Osteoblast (primary cell): ENCODE measurements around the gene TEX14. TPM values are rescaled to one million over a fixed set of nuclear protein-coding genes. Genes with fewer than 3 reads are reported as not detected.

Source experiments
- DNase-seq: peaks from one replicate; pipeline ENCODE4 v3.0.0; 2011; ENCODE audit warnings: low spot score, mixed read lengths; ENCODE audit not compliant: insufficient read length; ENCODE audit errors: missing footprints
- H2AFZ ChIP-seq: 2 replicates; pipeline ENCODE4 v1.6.0; 2011; ENCODE audit warnings: mild to moderate bottlenecking, low read length
- H3K27ac ChIP-seq: 2 replicates; pipeline ENCODE4 v1.5.1; 2011; ENCODE audit warnings: mild to moderate bottlenecking, low read depth, low read length, moderate library complexity
- H3K27me3 ChIP-seq: 2 replicates; pipeline ENCODE4 v1.6.0; 2012; ENCODE audit warnings: mild to moderate bottlenecking, control low read depth, inconsistent platforms, low read length, moderate library complexity; ENCODE audit not compliant: insufficient read depth
- H3K36me3 ChIP-seq: 2 replicates; pipeline ENCODE4 v1.5.1; 2011; ENCODE audit warnings: mild to moderate bottlenecking, low read length, control low read depth, moderate library complexity; ENCODE audit not compliant: insufficient read depth
- H3K4me1 ChIP-seq: 2 replicates; pipeline ENCODE4 v1.5.1; 2011; ENCODE audit warnings: mild to moderate bottlenecking, low read length, control low read depth, moderate library complexity; ENCODE audit not compliant: insufficient read depth
- H3K4me2 ChIP-seq: 2 replicates; pipeline ENCODE4 v1.6.0; 2011; ENCODE audit warnings: mild to moderate bottlenecking, low read length; ENCODE audit not compliant: insufficient read depth
- H3K4me3 ChIP-seq: fragments of 200-600 bp; sonication (generic); 3 replicates; pipeline ENCODE4 v1.5.1; 2012; ENCODE audit warnings: mild to moderate bottlenecking, low read length, inconsistent platforms; ENCODE audit not compliant: insufficient read depth
- H3K79me2 ChIP-seq: 2 replicates; pipeline ENCODE4 v1.6.0; 2012; ENCODE audit warnings: mild to moderate bottlenecking, low read length, control low read depth, inconsistent platforms; ENCODE audit not compliant: insufficient read depth
- H3K9me3 ChIP-seq: 2 replicates; pipeline ENCODE4 v1.5.1; 2011; ENCODE audit warnings: low read depth, low read length, control low read depth
- H4K20me1 ChIP-seq: 2 replicates; pipeline ENCODE4 v1.6.0; 2012; ENCODE audit warnings: mild to moderate bottlenecking, low read length, control low read depth; ENCODE audit not compliant: insufficient read depth
- CTCF ChIP-seq: IDR thresholded peaks from 2 replicates; pipeline ENCODE4 v1.5.1; 2011; ENCODE audit warnings: mild to moderate bottlenecking, low read depth, low read length, moderate library complexity; ENCODE audit errors: extremely low read depth
- small RNA-seq: library from RNA; depleted of rRNA; stranded (forward); fragments of <200 nt; gene quantifications from one replicate; pipeline ENCODE3, GENCODE V24; 2012
- total RNA-seq: library from RNA; depleted of rRNA; stranded (reverse); fragments of >200 nt; gene quantifications from 2 replicates; pipeline ENCODE4 v1.2.3, GENCODE V29; 2012

Gene TEX14
- total RNA-seq, 1 donor: under 0.01 TPM

- H3K4me1 ChIP-seq: peaks cover 11% of the 10 kb centered on the region
- peaks cover 62% of the 10 kb centered on the region for H3K36me3 ChIP-seq
- peaks cover 9% of the 10 kb centered on the region for H4K20me1 ChIP-seq
Observed at GRCh38 chr17:58508341-58509067, 183.3 kb downstream of the TEX14 start.

GRCh38 chr17:58507123-58507634 is 184.7 kb downstream of the TEX14 start:
- no peak overlapping the region for H2AFZ ChIP-seq
- peaks cover 71% of the 10 kb centered on the region for H3K36me3 ChIP-seq
- H3K4me2 ChIP-seq: no peak overlapping the region
- H3K79me2 ChIP-seq: no peaks in the 10 kb centered on the region
- H3K27ac ChIP-seq: peak overlapping the region; percentile 48
- no peak for TF ChIP-seq CTCF
- DNase-seq: peak; percentile 83
- H3K9me3 ChIP-seq: no peaks in the 10 kb centered on the region
- peaks cover under 1% of the 10 kb centered on the region for H4K20me1 ChIP-seq
- peaks cover 9% of the 10 kb centered on the region for H3K4me1 ChIP-seq
- no peaks in the 10 kb centered on the region for H3K27me3 ChIP-seq
- H3K4me3 ChIP-seq: no peak overlapping the region

More at GRCh38 chr17:58508341-58509067, 183.3 kb downstream of the TEX14 start:
- Histone ChIP-seq H3K4me3 (no peak overlapping the region), H3K4me2 (no peak overlapping the region), H2AFZ (no peak overlapping the region), H3K9me3 (no peaks in the 10 kb centered on the region), H3K27me3 (no peaks in the 10 kb centered on the region), H3K27ac (peak overlapping the region; percentile 48), H3K79me2 (peaks cover 4% of the 10 kb centered on the region)
- TF ChIP-seq CTCF: no peak
- no peak for DNase-seq

Small RNA genes lying within 50 kb of the gene (small RNA-seq; reads per million reads assigned to genes)
- gene AC011195.1 (not detected), gene RF00012 (not detected), gene RNU1-108P (not detected), gene RNU1-52P (not detected), gene RNU1-85P (0.89 reads per million, percentile 20 among the genes with 10 or more reads in this experiment)

Other genes with a start within 250 kb of the TEX14 start
- under 0.01 TPM in 2 replicates for gene HSF5, start 203.6 kb downstream of the TEX14 start, total RNA-seq
- 43.6 and 51.4 TPM in 2 replicates for gene MTMR4, start 177.4 kb downstream of the TEX14 start, total RNA-seq
- 17.4 and 17.7 TPM in 2 replicates for gene RAD51C, start 557 bp upstream of the TEX14 start, total RNA-seq
- gene PPM1E, start 63.8 kb upstream of the TEX14 start, total RNA-seq: under 0.01 TPM in 2 replicates